HFFc6 (cell line): Measurements from ENCODE around the gene SH3RF3. TPM values are rescaled to one million over a fixed set of nuclear protein-coding genes. Genes with fewer than 3 reads are reported as not detected.

Source experiments
- DNase-seq: peaks from one replicate; pipeline ENCODE4 v3.0.0-alpha.2; 2018
- H3K27ac Mint-ChIP-seq: 2 replicates; pipeline ENCODE4 v1.8.0; 2020; ENCODE audit warnings: mild to moderate bottlenecking, mixed read lengths
- H3K27me3 Mint-ChIP-seq: 2 replicates; pipeline ENCODE4 v1.8.0; 2021; ENCODE audit warnings: mild to moderate bottlenecking, moderate library complexity, mixed read lengths; ENCODE audit not compliant: insufficient read depth
- H3K36me3 Mint-ChIP-seq: 2 replicates; pipeline ENCODE4 v1.8.0; 2021; ENCODE audit warnings: low read depth, mixed read lengths
- H3K4me1 Mint-ChIP-seq: 2 replicates; pipeline ENCODE4 v1.8.0; 2020; ENCODE audit warnings: low read depth, mixed read lengths
- H3K4me3 Mint-ChIP-seq: 2 replicates; pipeline ENCODE4 v1.8.0; 2020; ENCODE audit warnings: mild to moderate bottlenecking, moderate library complexity, mixed read lengths
- H3K9me3 Mint-ChIP-seq: 2 replicates; pipeline ENCODE4 v1.8.0; 2020; ENCODE audit warnings: mild to moderate bottlenecking, mixed read lengths
- CTCF ChIP-seq: fragments of 200-600 bp; sonication (generic); IDR thresholded peaks from 2 replicates; pipeline ENCODE4 v1.5.0; 2021; ENCODE audit warnings: antibody characterized with exemption, mild to moderate bottlenecking
- total RNA-seq, 6 experiments: library from RNA; stranded (reverse); fragmentation: NEBNext Ultra II Directional; extraction: Animal tissue kit (Norgen Biotek cat#: 25700); gene quantifications; 2 replicates in 1 of 6; 3 replicates in 5 of 6; pipeline ENCODE4 v1.2.3, GENCODE V29; 2021

SH3RF3 gene
- total RNA-seq, 6 experiments from 2014 or later, result 2.4 to 4.4 (median 3.7) TPM

GRCh38 chr2:109313343-109313742 is 184.3 kb downstream of the SH3RF3 start:
- Mint-ChIP-seq H3K4me3 (no peak overlapping the region), H3K9me3 (no peaks in the 10 kb centered on the region), H3K27me3 (peaks cover 9% of the 10 kb centered on the region), H3K36me3 (no peaks in the 10 kb centered on the region), H3K27ac (no peak overlapping the region), H3K4me1 (peaks cover 19% of the 10 kb centered on the region)
- DNase-seq, result no peak
- TF ChIP-seq CTCF, result no peak

GRCh38 chr2:109316091-109316490 is 187.1 kb downstream of the SH3RF3 start:
- H3K9me3 Mint-ChIP-seq, result no peaks in the 10 kb centered on the region
- no peak for DNase-seq
- H3K4me1 Mint-ChIP-seq, result peaks cover 45% of the 10 kb centered on the region
- H3K36me3 Mint-ChIP-seq, result no peaks in the 10 kb centered on the region
- H3K27me3 Mint-ChIP-seq, result peaks cover 9% of the 10 kb centered on the region
- TF ChIP-seq CTCF, result no peak
- no peak overlapping the region for H3K27ac Mint-ChIP-seq
- H3K4me3 Mint-ChIP-seq, result no peak overlapping the region

GRCh38 chr2:109317471-109318095 is 188.6 kb downstream of the SH3RF3 start:
- Mint-ChIP-seq H3K4me3 (peak overlapping the region; percentile 84), H3K27me3 (peaks cover 7% of the 10 kb centered on the region), H3K9me3 (no peaks in the 10 kb centered on the region), H3K4me1 (peaks cover 53% of the 10 kb centered on the region), H3K36me3 (no peaks in the 10 kb centered on the region), H3K27ac (peak overlapping the region; percentile 96)
- DNase-seq, result no peak
- no peak for TF ChIP-seq CTCF

- Mint-ChIP-seq H3K27ac (peak overlapping the region; percentile 96), H3K4me1 (peaks cover 61% of the 10 kb centered on the region), H3K36me3 (no peaks in the 10 kb centered on the region), H3K4me3 (peak overlapping the region; percentile 84), H3K27me3 (peaks cover 7% of the 10 kb centered on the region), H3K9me3 (no peaks in the 10 kb centered on the region)
- peak; percentile 48 for TF ChIP-seq CTCF
- peak; percentile 85 for DNase-seq
Measured at GRCh38 chr2:109318150-109318948, 189.3 kb downstream of the SH3RF3 start.

- Mint-ChIP-seq H3K27ac (peak overlapping the region; percentile 96), H3K36me3 (no peaks in the 10 kb centered on the region), H3K4me3 (peak overlapping the region; percentile 84)
Measured at GRCh38 chr2:109318949-109319342, 189.9 kb downstream of the SH3RF3 start.

More at GRCh38 chr2:109318949-109319342, 189.9 kb downstream of the SH3RF3 start:
- peaks cover 4% of the 10 kb centered on the region for H3K27me3 Mint-ChIP-seq
- peaks cover 67% of the 10 kb centered on the region for H3K4me1 Mint-ChIP-seq
- DNase-seq, result no peak
- TF ChIP-seq CTCF, result no peak
- no peaks in the 10 kb centered on the region for H3K9me3 Mint-ChIP-seq
